WTC11 (cell line): ENCODE results near the gene AMER2. TPM values are rescaled to one million over a fixed set of nuclear protein-coding genes. Genes with fewer than 3 reads are reported as not detected.
A peak's percentile ranks its signal among the peaks of the same experiment; 100 is the strongest.

Source experiments
- ATAC-seq: fragments of 200-7000 bp; cut with Tn5 transposase; 2 replicates; pipeline ENCODE4 v1.10.0; 2021; ENCODE audit warnings: mild to moderate bottlenecking, moderate library complexity
- CTCF ChIA-PET: fragments of 300-600 bp; sonication (Branson Sonifier 250); formaldehyde crosslinking; loops from one replicate; lab custom pipeline; 2021; ENCODE audit warnings: antibody characterized with exemption; lab: Charles Lee
- POLR2A ChIA-PET: fragments of 350-600 bp; sonication (Branson Sonifier 250); formaldehyde crosslinking; loops from one replicate; lab custom pipeline; 2021; ENCODE audit warnings: antibody characterized with exemption; lab: Charles Lee
- DNase-seq: peaks from one replicate; pipeline ENCODE4 v3.0.0; 2021; ENCODE audit warnings: low spot score
- H3K27ac Mint-ChIP-seq: 2 replicates; pipeline ENCODE4 v1.8.0; 2021; ENCODE audit warnings: mixed read lengths
- H3K27me3 Mint-ChIP-seq: 2 replicates; pipeline ENCODE4 v1.8.0; 2021; ENCODE audit warnings: low read depth, mild to moderate bottlenecking, moderate library complexity, mixed read lengths
- H3K36me3 Mint-ChIP-seq: 2 replicates; pipeline ENCODE4 v1.8.0; 2021; ENCODE audit warnings: mixed read lengths
- H3K4me1 Mint-ChIP-seq: 2 replicates; pipeline ENCODE4 v1.8.0; 2022; ENCODE audit warnings: mixed read lengths
- H3K4me3 Mint-ChIP-seq: 2 replicates; pipeline ENCODE4 v1.8.0; 2021; ENCODE audit warnings: mild to moderate bottlenecking, moderate library complexity, mixed read lengths
- H3K9me3 Mint-ChIP-seq: 2 replicates; pipeline ENCODE4 v1.8.0; 2021; ENCODE audit warnings: mixed read lengths
- ATF3 ChIP-seq: sonication (generic); formaldehyde crosslinking; conservative IDR thresholded peaks from 2 replicates; pipeline ENCODE4 v1.8.1; 2022; ENCODE audit warnings: mild to moderate bottlenecking, missing genetic modification reagents
- ELF4 ChIP-seq: sonication (generic); formaldehyde crosslinking; IDR thresholded peaks from 2 replicates; pipeline ENCODE4 v1.8.1; 2022; ENCODE audit warnings: low read depth, mild to moderate bottlenecking, moderate library complexity, missing genetic modification reagents
- ETV6 ChIP-seq: sonication (generic); formaldehyde crosslinking; IDR thresholded peaks from 2 replicates; pipeline ENCODE4 v1.8.1; 2022; ENCODE audit warnings: mild to moderate bottlenecking, missing genetic modification reagents
- FOXP1 ChIP-seq: sonication (generic); formaldehyde crosslinking; IDR thresholded peaks from 2 replicates; pipeline ENCODE4 v1.8.0; 2022; ENCODE audit warnings: missing genetic modification reagents, mild to moderate bottlenecking, moderate library complexity, borderline replicate concordance
- FOXP4 ChIP-seq: sonication (generic); formaldehyde crosslinking; IDR thresholded peaks from 2 replicates; pipeline ENCODE4 v1.8.0; 2022; ENCODE audit warnings: mild to moderate bottlenecking, missing genetic modification reagents
- GABPB1 ChIP-seq: sonication (generic); formaldehyde crosslinking; IDR thresholded peaks from 2 replicates; pipeline ENCODE4 v1.8.1; 2023; ENCODE audit warnings: mild to moderate bottlenecking, missing genetic modification reagents
- HMGA2 ChIP-seq: fragments of 250-450 bp; sonication (Bioruptor Pico); IDR thresholded peaks from 2 replicates; pipeline ENCODE4 v1.4.0; 2021; ENCODE audit warnings: mild to moderate bottlenecking, moderate library complexity
- IRF2 ChIP-seq: sonication (generic); formaldehyde crosslinking; IDR thresholded peaks from 2 replicates; pipeline ENCODE4 v1.8.0; 2022; ENCODE audit warnings: low read depth, missing genetic modification reagents, borderline replicate concordance
- JUN ChIP-seq: sonication (generic); formaldehyde crosslinking; IDR thresholded peaks from 2 replicates; pipeline ENCODE4 v1.8.0; 2023; ENCODE audit warnings: mild to moderate bottlenecking, missing genetic modification reagents
- MYBL2 ChIP-seq: sonication (generic); formaldehyde crosslinking; IDR thresholded peaks from 2 replicates; pipeline ENCODE4 v1.8.1; 2023; ENCODE audit warnings: mild to moderate bottlenecking, moderate library complexity, missing genetic modification reagents
- NFE2L1 ChIP-seq: sonication (generic); formaldehyde crosslinking; IDR thresholded peaks from 2 replicates; pipeline ENCODE4 v1.8.1; 2023; ENCODE audit warnings: missing genetic modification reagents
- PRDM15 ChIP-seq: sonication (generic); formaldehyde crosslinking; IDR thresholded peaks from 2 replicates; pipeline ENCODE4 v1.8.0; 2022; ENCODE audit warnings: missing genetic modification reagents
- PREB ChIP-seq: sonication (generic); formaldehyde crosslinking; IDR thresholded peaks from 2 replicates; pipeline ENCODE4 v1.8.1; 2022; ENCODE audit warnings: mild to moderate bottlenecking, missing genetic modification reagents, moderate library complexity, borderline replicate concordance
- RORB ChIP-seq: fragments of 250-450 bp; sonication (Bioruptor Pico); IDR thresholded peaks from 2 replicates; pipeline ENCODE4 v1.9.0; 2021; ENCODE audit warnings: mild to moderate bottlenecking
- TEAD1 ChIP-seq: sonication (generic); formaldehyde crosslinking; IDR thresholded peaks from 2 replicates; pipeline ENCODE4 v1.8.0; 2022; ENCODE audit warnings: mild to moderate bottlenecking, missing genetic modification reagents
- TP53 ChIP-seq: sonication (generic); formaldehyde crosslinking; IDR thresholded peaks from 2 replicates; pipeline ENCODE4 v1.8.1; 2023; ENCODE audit warnings: mild to moderate bottlenecking, missing genetic modification reagents
- ZNF121 ChIP-seq: sonication (generic); formaldehyde crosslinking; IDR thresholded peaks from 2 replicates; pipeline ENCODE4 v1.8.0; 2023; ENCODE audit warnings: missing genetic modification reagents
- ZNF281 ChIP-seq: sonication (generic); formaldehyde crosslinking; IDR thresholded peaks from 2 replicates; pipeline ENCODE4 v1.8.0; 2023; ENCODE audit warnings: mild to moderate bottlenecking, missing genetic modification reagents
- total RNA-seq: library from RNA; stranded (reverse); gene quantifications from 3 replicates; pipeline ENCODE4 v1.2.3, GENCODE V29; 2021
- TF ChIP-seq, protein P1 (sequence below): sonication (generic); formaldehyde crosslinking; IDR thresholded peaks from 2 replicates; pipeline ENCODE4 v1.8.1; 2022; ENCODE audit warnings: mild to moderate bottlenecking, moderate library complexity, missing genetic modification reagents

Gene AMER2
- total RNA-seq, 1 experiment from 2014 or later: 0.48 TPM

GRCh38 chr13:25118378-25118905, 53.6 kb downstream of the AMER2 start:
- CTCF ChIA-PET: interaction anchor here (1.2 kb wide), 1 partner anchor 81 kb away, joined by 4 read pairs; no protein-coding TSS in a partner anchor
- no peak for DNase-seq
- Mint-ChIP-seq H3K27ac (no peak overlapping the region), H3K27me3 (peaks cover 14% of the 10 kb centered on the region), H3K9me3 (peaks cover 21% of the 10 kb centered on the region), H3K36me3 (peaks cover 25% of the 10 kb centered on the region), H3K4me1 (peaks cover 54% of the 10 kb centered on the region), H3K4me3 (no peak overlapping the region)
- POLR2A ChIA-PET: no interaction called here
- TF ChIP-seq TEAD1 (CRISPR knock-in tag) (no peak), JUN (CRISPR knock-in tag) (no peak), FOXP1 (CRISPR knock-in tag) (no peak), PRDM15 (CRISPR knock-in tag) (no peak), IRF2 (CRISPR knock-in tag) (no peak), RORB (CRISPR knock-in tag) (no peak), ATF3 (CRISPR knock-in tag) (no peak), ZNF121 (no peak), FOXP4 (CRISPR knock-in tag) (no peak), ZNF281 (CRISPR knock-in tag) (no peak), ETV6 (CRISPR knock-in tag) (no peak), TP53 (CRISPR knock-in tag) (no peak), HMGA2 (no peak), NFE2L1 (no peak), MYBL2 (CRISPR knock-in tag) (no peak), PREB (CRISPR knock-in tag) (no peak)
- ATAC-seq: no peak

DNA sequence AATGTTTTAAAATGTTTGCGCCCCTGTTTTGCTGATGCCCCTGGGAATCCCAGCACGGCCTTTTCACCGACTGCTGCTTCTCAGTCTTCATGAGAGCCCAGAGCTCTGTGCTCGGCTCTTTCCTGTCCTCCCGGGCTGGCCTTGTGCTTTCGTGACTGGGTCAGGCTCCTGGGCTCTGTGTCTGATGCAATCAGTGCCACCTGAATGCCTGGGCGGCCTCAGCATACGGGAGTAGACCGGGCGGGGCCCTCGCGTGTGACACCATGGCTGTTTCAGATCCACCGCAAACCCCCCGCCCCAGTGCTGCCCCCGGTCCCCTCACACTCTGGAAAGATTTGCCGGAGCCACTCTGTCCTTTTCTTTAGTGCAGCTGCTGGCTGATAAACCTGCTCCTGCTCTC, 54.8 kb downstream of the AMER2 start:
- Mint-ChIP-seq H3K27me3 (peaks cover 14% of the 10 kb centered on the region), H3K4me3 (no peak overlapping the region), H3K4me1 (peaks cover 54% of the 10 kb centered on the region), H3K9me3 (peaks cover 10% of the 10 kb centered on the region), H3K36me3 (peaks cover 13% of the 10 kb centered on the region), H3K27ac (no peak overlapping the region)
- ChIA-PET CTCF (interaction anchor here (1.2 to 1.3 kb wide), 3 partner anchors 20 to 122 kb away, joined by 3 to 4 read pairs (median 3); no protein-coding TSS in a partner anchor), POLR2A (no interaction called here)
- ATAC-seq (no peak), DNase-seq (peak; percentile 19)
- no peak for TF ChIP-seq ELF4 (CRISPR knock-in tag)
- TF ChIP-seq, protein P1, sequence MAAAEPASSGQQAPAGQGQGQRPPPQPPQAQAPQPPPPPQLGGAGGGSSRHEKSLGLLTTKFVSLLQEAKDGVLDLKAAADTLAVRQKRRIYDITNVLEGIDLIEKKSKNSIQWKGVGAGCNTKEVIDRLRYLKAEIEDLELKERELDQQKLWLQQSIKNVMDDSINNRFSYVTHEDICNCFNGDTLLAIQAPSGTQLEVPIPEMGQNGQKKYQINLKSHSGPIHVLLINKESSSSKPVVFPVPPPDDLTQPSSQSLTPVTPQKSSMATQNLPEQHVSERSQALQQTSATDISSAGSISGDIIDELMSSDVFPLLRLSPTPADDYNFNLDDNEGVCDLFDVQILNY: no peak
- peak; percentile 90 for TF ChIP-seq GABPB1
